Activated B cell treated with CpG ODN at 0.5 μM for 24 hours (primary cell): Measurements from ENCODE around the gene TSPAN9. TPM values are rescaled to one million over a fixed set of nuclear protein-coding genes. Genes with fewer than 3 reads are reported as not detected.

Source experiments
- ATAC-seq: fragments of 200-7000 bp; cut with Tn5 transposase; one replicate; pipeline ENCODE4 v1.10.0; 2021; ENCODE audit warnings: low read depth, mild to moderate bottlenecking, moderate library complexity
- CTCF ChIA-PET: fragments of 350-600 bp; sonication (Branson Sonifier 250); formaldehyde crosslinking; loops from one replicate; lab custom pipeline; 2021; ENCODE audit warnings: antibody characterized with exemption; lab: Charles Lee
- POLR2A ChIA-PET: fragments of 350-600 bp; sonication (Branson Sonifier 250); formaldehyde crosslinking; loops from one replicate; lab custom pipeline; 2021; ENCODE audit warnings: antibody characterized with exemption; lab: Charles Lee
- DNase-seq: peaks from one replicate; pipeline ENCODE4 v3.0.0; 2022
- H3K27ac Mint-ChIP-seq: one replicate; pipeline ENCODE4 v1.8.0; 2020; ENCODE audit warnings: mixed read lengths
- H3K27me3 Mint-ChIP-seq: one replicate; pipeline ENCODE4 v1.8.0; 2021; ENCODE audit warnings: mixed read lengths
- H3K36me3 Mint-ChIP-seq: one replicate; pipeline ENCODE4 v1.8.0; 2021; ENCODE audit warnings: low read depth, mixed read lengths
- H3K4me1 Mint-ChIP-seq: one replicate; pipeline ENCODE4 v1.8.0; 2021; ENCODE audit warnings: mixed read lengths
- H3K4me3 Mint-ChIP-seq: one replicate; pipeline ENCODE4 v1.8.0; 2020; ENCODE audit warnings: mild to moderate bottlenecking, mixed read lengths
- H3K9me3 Mint-ChIP-seq: one replicate; pipeline ENCODE4 v1.8.0; 2020; ENCODE audit warnings: mixed read lengths
- CTCF ChIP-seq: fragments of 200-600 bp; IDR thresholded peaks from one replicate; pipeline ENCODE4 v1.8.0; 2022; ENCODE audit warnings: antibody characterized with exemption, mild to moderate bottlenecking
- intact Hi-C: fragments of 100-400 bp; cut with micrococcal nuclease; formaldehyde crosslinking; loops from one replicate; pipeline ENCODE4 v1.15.1; 2024
- total RNA-seq: library from RNA; stranded (reverse); gene quantifications from 2 replicates; pipeline ENCODE4 v1.2.3, GENCODE V29; 2022

Gene TSPAN9
- total RNA-seq, 1 donor from 2014 or later: 0.20 TPM

- Mint-ChIP-seq H3K27me3 (peaks cover 48% of the 10 kb centered on the region), H3K36me3 (no peaks in the 10 kb centered on the region), H3K4me1 (peaks cover 11% of the 10 kb centered on the region), H3K27ac (no peak overlapping the region), H3K9me3 (no peaks in the 10 kb centered on the region), H3K4me3 (no peak overlapping the region)
- CTCF ChIA-PET: no interaction called here
- no peak for TF ChIP-seq CTCF
- intact Hi-C loops: no loop called here
- no peak for DNase-seq
- POLR2A ChIA-PET: no interaction called here
- ATAC-seq: no peak
These were observed 115.0 kb downstream of the TSPAN9 start for GRCh38 chr12:3192221-3192620.

- DNase-seq: no peak
- no peak overlapping the region for H3K4me3 Mint-ChIP-seq
- no peak overlapping the region for H3K27ac Mint-ChIP-seq
- CTCF ChIA-PET: no interaction called here
- no peak for TF ChIP-seq CTCF
- POLR2A ChIA-PET: no interaction called here
- H3K9me3 Mint-ChIP-seq: no peaks in the 10 kb centered on the region
- H3K27me3 Mint-ChIP-seq: peaks cover 50% of the 10 kb centered on the region
- no peak for ATAC-seq
- H3K4me1 Mint-ChIP-seq: peaks cover 2% of the 10 kb centered on the region
- intact Hi-C loops: no loop called here
- no peaks in the 10 kb centered on the region for H3K36me3 Mint-ChIP-seq
These were observed 116.0 kb downstream of the TSPAN9 start for GRCh38 chr12:3193131-3193530.

GRCh38 chr12:3193755-3194154 lies 116.6 kb downstream of the TSPAN9 start:
- H3K4me1 Mint-ChIP-seq: no peaks in the 10 kb centered on the region
- POLR2A ChIA-PET: no interaction called here
- no peak for ATAC-seq
- H3K27me3 Mint-ChIP-seq: peaks cover 50% of the 10 kb centered on the region
- no peaks in the 10 kb centered on the region for H3K9me3 Mint-ChIP-seq
- CTCF ChIA-PET: no interaction called here
- H3K36me3 Mint-ChIP-seq: no peaks in the 10 kb centered on the region
- no peak for DNase-seq
- TF ChIP-seq CTCF: no peak
- intact Hi-C loops: no loop called here
- no peak overlapping the region for H3K27ac Mint-ChIP-seq
- H3K4me3 Mint-ChIP-seq: no peak overlapping the region

- CTCF ChIA-PET: interaction anchor here (1.0 kb wide), 1 partner anchor 8 kb away, joined by 3 read pairs; no protein-coding TSS in a partner anchor
- intact Hi-C loops: no loop called here
- no peaks in the 10 kb centered on the region for H3K9me3 Mint-ChIP-seq
- H3K36me3 Mint-ChIP-seq: no peaks in the 10 kb centered on the region
- ATAC-seq (no peak), DNase-seq (no peak)
- H3K27ac Mint-ChIP-seq: no peak overlapping the region
- H3K4me3 Mint-ChIP-seq: no peak overlapping the region
- peaks cover 55% of the 10 kb centered on the region for H3K27me3 Mint-ChIP-seq
- POLR2A ChIA-PET: no interaction called here
- H3K4me1 Mint-ChIP-seq: peaks cover 6% of the 10 kb centered on the region
- no peak for TF ChIP-seq CTCF
These were observed 118.2 kb downstream of the TSPAN9 start for GRCh38 chr12:3195337-3195736.

GRCh38 chr12:3195859-3196483 lies 118.8 kb downstream of the TSPAN9 start:
- ATAC-seq: no peak
- DNase-seq: no peak
- no peak overlapping the region for H3K4me3 Mint-ChIP-seq
- ChIA-PET POLR2A (interaction anchor here (1.2 kb wide), 1 partner anchor 10 kb away, joined by 3 read pairs; no protein-coding TSS in a partner anchor), CTCF (interaction anchor here (1.0 kb wide), 1 partner anchor 9 kb away, joined by 3 read pairs; no protein-coding TSS in a partner anchor)
- H3K9me3 Mint-ChIP-seq: no peaks in the 10 kb centered on the region
- H3K4me1 Mint-ChIP-seq: peaks cover 6% of the 10 kb centered on the region
- H3K27ac Mint-ChIP-seq: no peak overlapping the region
- intact Hi-C loops: no loop called here
- peaks cover 50% of the 10 kb centered on the region for H3K27me3 Mint-ChIP-seq
- no peak for TF ChIP-seq CTCF
- no peaks in the 10 kb centered on the region for H3K36me3 Mint-ChIP-seq
